NCI-H146 treated with DMSO at 0.1 percent for 48 hours (cell line): ENCODE results near the gene UMODL1.

Experiments used
- DNase-seq: peaks from one replicate; lab custom pipeline; 2025; ENCODE audit not compliant: unreplicated experiment; lab: John Stamatoyannopoulos, UW

Gene UMODL1

GRCh38 chr21:42093991-42094421 is 22.9 kb downstream of the UMODL1 start:
- DNase-seq = no peak

DNA sequence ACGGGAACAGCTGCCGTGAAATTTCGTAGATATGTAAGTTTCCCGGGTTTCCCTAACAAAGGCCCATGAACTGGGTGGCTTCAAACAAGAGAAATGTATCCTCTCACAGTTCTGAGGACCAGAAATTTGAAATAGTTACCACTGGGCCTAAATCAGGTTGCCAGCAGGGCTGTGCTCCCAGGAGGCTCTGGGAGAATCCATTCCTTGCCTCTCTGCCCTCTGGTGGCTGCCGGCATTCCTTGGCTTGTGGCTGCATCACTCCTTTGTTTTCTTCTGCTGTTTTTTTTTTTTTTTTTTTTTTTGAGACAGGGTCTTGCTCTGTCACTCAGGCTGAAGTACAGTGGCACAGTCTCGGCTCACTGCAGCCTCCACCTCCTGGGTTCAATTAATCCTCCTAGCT is 23.7 kb downstream of the UMODL1 start:
- DNase-seq = no peak

DNA sequence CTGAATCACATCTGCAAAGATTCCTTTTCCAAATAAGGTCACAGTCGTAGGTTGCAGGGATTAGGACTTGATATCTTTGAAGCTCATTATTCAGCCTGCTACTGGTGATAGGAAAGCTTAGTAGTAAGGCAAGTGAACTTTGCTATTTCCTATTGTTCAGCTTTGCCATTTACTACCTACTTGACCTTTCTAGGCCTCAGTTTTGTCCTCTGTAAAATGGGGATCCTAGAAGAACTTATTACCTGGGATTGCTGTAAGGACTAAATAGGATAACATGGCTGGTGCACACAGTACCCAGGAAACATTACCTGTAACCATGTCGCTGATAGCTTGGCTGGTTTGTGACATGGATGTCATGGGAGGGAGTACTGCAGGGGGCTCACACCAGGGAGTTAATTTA is 24.5 kb downstream of the UMODL1 start:
- no peak for DNase-seq

- no peak for DNase-seq
These were observed 25.4 kb downstream of the UMODL1 start for GRCh38 chr21:42096566-42096965.

DNA sequence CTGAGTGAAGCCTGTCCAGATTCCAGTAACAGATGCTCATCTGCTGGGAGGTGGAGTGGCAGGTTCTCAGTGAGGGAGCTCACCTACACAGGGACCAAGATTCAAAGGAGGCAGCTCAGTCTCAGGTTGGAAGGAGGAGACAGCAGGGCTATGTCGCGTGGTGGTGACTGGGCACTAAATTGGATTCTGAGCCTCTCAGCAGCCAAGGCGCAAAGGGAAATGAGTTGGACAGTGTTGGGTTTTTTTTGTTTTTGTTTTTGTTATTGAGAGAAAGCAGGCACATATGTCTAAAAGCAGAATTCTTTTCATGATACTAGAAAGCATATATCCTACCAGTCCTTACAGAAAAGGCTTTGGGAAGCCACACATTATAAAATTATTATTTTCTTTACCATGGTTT is 26.2 kb downstream of the UMODL1 start:
- DNase-seq = no peak

- no peak for DNase-seq
These were observed 26.8 kb downstream of the UMODL1 start for GRCh38 chr21:42097860-42098454.

- DNase-seq = no peak
These were observed 27.9 kb downstream of the UMODL1 start for GRCh38 chr21:42098957-42099505.

DNA sequence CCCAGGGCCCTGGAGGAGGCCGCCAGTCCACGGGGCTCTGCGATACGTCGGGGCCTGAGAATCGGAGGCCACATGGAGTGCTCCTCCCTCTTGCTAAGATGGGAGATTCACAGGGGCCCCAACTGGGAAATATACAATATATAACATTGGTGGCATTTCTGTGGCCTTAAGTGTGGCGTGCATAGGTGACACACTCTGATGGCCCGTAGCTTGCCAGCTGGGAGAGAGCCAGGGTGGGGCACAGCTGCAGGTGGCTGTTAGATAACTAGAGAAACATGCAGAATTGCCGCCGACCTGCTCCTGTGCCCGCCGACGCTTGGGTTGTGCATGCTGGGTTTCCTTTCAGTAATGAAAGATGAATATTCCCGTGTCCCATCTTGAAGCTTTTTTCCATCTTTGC is 30.1 kb downstream of the UMODL1 start:
- no peak for DNase-seq

DNA sequence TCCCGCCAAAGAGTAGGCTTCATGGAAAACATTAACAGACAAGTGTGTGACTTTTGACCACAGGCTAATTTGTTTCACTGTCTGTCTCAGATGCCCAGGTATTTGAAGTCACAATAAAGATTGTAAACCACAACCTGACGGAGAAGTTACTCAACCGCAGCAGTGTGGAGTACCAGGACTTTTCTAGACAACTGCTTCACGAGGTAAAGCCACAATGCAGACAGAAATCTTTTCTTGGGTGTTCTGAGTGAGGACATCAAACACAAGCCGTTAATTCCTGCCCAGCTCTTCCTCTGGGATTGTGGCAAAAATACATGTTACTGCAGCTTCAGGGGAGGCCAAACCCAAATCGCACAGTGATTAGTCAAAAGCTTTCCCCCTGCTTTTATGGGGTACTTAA is 31.0 kb downstream of the UMODL1 start:
- DNase-seq = no peak

- DNase-seq = no peak
These were observed 31.4 kb downstream of the UMODL1 start for GRCh38 chr21:42102526-42102925.

GRCh38 chr21:42102991-42103390 is 31.9 kb downstream of the UMODL1 start:
- DNase-seq = no peak

DNA sequence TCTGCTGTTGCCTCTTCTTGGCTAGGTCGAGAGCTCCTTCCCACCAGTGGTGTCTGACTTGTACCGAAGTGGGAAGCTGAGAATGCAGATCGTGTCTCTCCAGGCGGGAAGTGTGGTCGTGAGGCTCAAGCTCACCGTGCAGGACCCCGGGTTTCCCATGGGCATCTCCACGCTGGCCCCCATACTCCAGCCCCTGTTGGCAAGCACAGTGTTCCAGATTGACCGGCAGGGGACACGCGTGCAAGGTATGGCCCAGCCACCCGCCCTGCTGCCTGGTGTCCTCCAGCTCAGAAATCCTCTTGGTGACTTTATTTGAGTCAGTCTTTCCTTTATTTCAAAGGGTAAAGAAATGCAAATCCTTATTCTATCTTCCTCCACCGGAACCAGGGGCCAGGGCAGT is 32.7 kb downstream of the UMODL1 start:
- DNase-seq = no peak

- DNase-seq = no peak
These were observed 34.6 kb downstream of the UMODL1 start for GRCh38 chr21:42105476-42106315.

DNA sequence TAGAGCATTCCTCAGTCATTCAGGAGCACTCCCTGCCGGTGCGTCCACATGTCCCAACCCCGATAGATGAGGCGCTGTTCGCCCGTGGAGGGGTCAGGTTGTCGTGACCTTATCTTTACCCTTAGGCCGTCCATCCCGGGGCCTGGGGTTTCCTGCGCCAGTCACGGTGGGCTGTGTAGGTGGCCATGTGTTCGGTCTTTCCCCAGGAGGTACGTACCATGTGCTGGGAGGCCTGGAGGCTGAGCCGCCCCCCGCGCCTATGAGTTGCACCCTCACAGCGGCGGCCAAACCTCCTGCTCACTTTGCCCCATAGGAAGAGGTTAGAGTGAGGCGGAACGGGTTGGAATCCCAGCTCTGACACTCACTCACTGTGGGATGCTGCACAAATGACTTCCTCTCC is 35.3 kb downstream of the UMODL1 start:
- DNase-seq = no peak

- DNase-seq = no peak
These were observed 36.2 kb downstream of the UMODL1 start for GRCh38 chr21:42107177-42107880.

GRCh38 chr21:42107881-42108553 is 36.9 kb downstream of the UMODL1 start:
- peak; percentile 35 for DNase-seq

- no peak for DNase-seq
These were observed 37.6 kb downstream of the UMODL1 start for GRCh38 chr21:42108554-42109340.

- DNase-seq = no peak
These were observed 38.4 kb downstream of the UMODL1 start for GRCh38 chr21:42109473-42109872.

- no peak for DNase-seq
These were observed 38.9 kb downstream of the UMODL1 start for GRCh38 chr21:42109873-42110525.
